Kidney (tissue), 14 donors: ENCODE results near the gene PPP1CA. TPM values are rescaled to one million over a fixed set of nuclear protein-coding genes. Genes with fewer than 3 reads are reported as not detected.

Experiments used
- DNase-seq, 5 donors: peaks; one replicate each; pipeline ENCODE4 v3.0.0-alpha.2; 2013 to 2020
- FAIRE-seq: peaks from 2 replicates; lab custom pipeline; 2012; peaks lifted over from hg19 to GRCh38; lab: Jason Lieb, UNC
- H3K27ac ChIP-seq, 2 donors: one replicate each; pipeline ENCODE4 v1.7.0; 2013; ENCODE audit warnings: low read depth in 2 of 2, low read length in 2 of 2, inconsistent platforms in 1 of 2
- H3K27me3 ChIP-seq: one replicate; pipeline ENCODE4 v1.7.1; 2013; ENCODE audit warnings: low read length, inconsistent platforms; ENCODE audit not compliant: control insufficient read depth, insufficient read depth
- H3K36me3 ChIP-seq, 3 donors: one replicate each; pipeline versions ENCODE4 v1.7.0 to v1.7.1; 2013; ENCODE audit warnings: low read length in 3 of 3, control low read depth in 1 of 3, inconsistent platforms in 1 of 3; ENCODE audit not compliant: insufficient read depth in 3 of 3, control insufficient read depth in 2 of 3
- H3K4me1 ChIP-seq, 3 donors: one replicate each; pipeline versions ENCODE4 v1.7.0 to v1.7.1; 2013; ENCODE audit warnings: low read length in 3 of 3, inconsistent platforms in 1 of 3, low read depth in 1 of 3; ENCODE audit not compliant: control insufficient read depth in 2 of 3, insufficient read depth in 2 of 3
- H3K4me3 ChIP-seq, 3 donors: one replicate each; pipeline versions ENCODE4 v1.7.0 to v1.8.1; 2013; ENCODE audit warnings: low read length in 3 of 3, control low read depth in 1 of 3, inconsistent platforms in 1 of 3
- H3K9ac ChIP-seq, 3 donors: one replicate each; pipeline versions ENCODE4 v1.7.0 to v1.7.1; 2013; ENCODE audit warnings: low read length in 3 of 3, control low read depth in 1 of 3, inconsistent platforms in 1 of 3
- H3K9me3 ChIP-seq, 3 donors: one replicate each; pipeline versions ENCODE4 v1.7.0 to v1.7.1; 2013; ENCODE audit warnings: low read length in 3 of 3, control low read depth in 1 of 3, inconsistent platforms in 1 of 3; ENCODE audit not compliant: control insufficient read depth in 2 of 3, insufficient read depth in 1 of 3
- CTCF ChIP-seq: IDR thresholded peaks from 3 replicates; pipeline ENCODE4 v1.5.1; 2012; ENCODE audit warnings: mild to moderate bottlenecking, moderate library complexity, borderline replicate concordance; ENCODE audit not compliant: insufficient read depth; ENCODE audit errors: extremely low read depth
- intact Hi-C: fragments of 100-400 bp; cut with DNase I; formaldehyde crosslinking; loops from one replicate; pipeline ENCODE4 v1.11.1; 2022
- polyA plus RNA-seq: library from polyadenylated mRNA; stranded (reverse); fragments of 350-450 nt; fragmentation: Illumina TruSeq; extraction: RNeasy Lipid Tissue Mini Kit (QIAGEN cat#74804); gene quantifications from one replicate; pipeline ENCODE4 v1.2.3, GENCODE V29; 2014; ENCODE audit warnings: low read depth, low replicate concordance; ENCODE audit not compliant: insufficient read depth
- total RNA-seq: library from RNA; stranded (reverse); fragmentation: NEBNext Ultra II Directional; extraction: Animal tissue kit (Norgen Biotek cat#: 25700); gene quantifications from one replicate; pipeline ENCODE4 v1.2.1, GENCODE V29; 2021
- donor health status: control.
- donor health status: control.
- donor health status: control.
- donor health status: control.
- donor health status: control.
- donor health status: DM: yes; HTN: yes; CAD: no.
- donor health status: Normal renal cell carcinoma (clear cell type).

PPP1CA gene
- total and polyA plus RNA-seq, 2 donors from 2014 or later: 155 to 210 TPM

GRCh38 chr11:67369275-67369674 is 32.4 kb downstream of the PPP1CA start:
- Histone ChIP-seq H3K9ac (peak overlapping the region in 1 of 3 donors; percentile 49), H3K27me3 (no peaks in the 10 kb centered on the region), H3K27ac (no peak overlapping the region), H3K4me3 (no peak overlapping the region), H3K9me3 (no peaks in the 10 kb centered on the region), H3K4me1 (peaks cover 5 to 34% (median 19%) of the 10 kb centered on the region in 3 donors), H3K36me3 (peaks cover 0 to 3% (median 0%) of the 10 kb centered on the region in 3 donors)
- no peak for FAIRE-seq
- no peak for DNase-seq
- TF ChIP-seq CTCF: no peak
- intact Hi-C loops: no loop called here

- Histone ChIP-seq H3K27ac (no peak overlapping the region), H3K4me3 (no peak overlapping the region), H3K36me3 (peaks cover 0 to 3% (median 0%) of the 10 kb centered on the region in 3 donors), H3K27me3 (no peaks in the 10 kb centered on the region), H3K9me3 (no peaks in the 10 kb centered on the region), H3K4me1 (peaks cover 5 to 32% (median 17%) of the 10 kb centered on the region in 3 donors), H3K9ac (no peak overlapping the region)
- DNase-seq: no peak
- intact Hi-C loops: no loop called here
- no peak for FAIRE-seq
- TF ChIP-seq CTCF: no peak
Observed at GRCh38 chr11:67368621-67369020, 33.0 kb downstream of the PPP1CA start.

- H3K36me3 ChIP-seq: peaks cover 0 to 3% (median 0%) of the 10 kb centered on the region in 3 donors
- FAIRE-seq (no peak), DNase-seq (no peak)
- no peak overlapping the region for H3K4me3 ChIP-seq
- peaks cover 5 to 32% (median 17%) of the 10 kb centered on the region in 3 donors for H3K4me1 ChIP-seq
- no peak overlapping the region for H3K9ac ChIP-seq
- no peak for TF ChIP-seq CTCF
- H3K9me3 ChIP-seq: no peaks in the 10 kb centered on the region
- no peaks in the 10 kb centered on the region for H3K27me3 ChIP-seq
- intact Hi-C loops: no loop called here
- H3K27ac ChIP-seq: no peak overlapping the region
Observed at GRCh38 chr11:67367761-67368227, 33.9 kb downstream of the PPP1CA start.
